ENCODE measurements around the gene ZMIZ1. TPM values are rescaled to one million over a fixed set of nuclear protein-coding genes. Genes with fewer than 3 reads are reported as not detected.

ZMIZ1 gene
- total RNA-seq, 1 donor from 2014 or later, result 85.2 TPM

DNA sequence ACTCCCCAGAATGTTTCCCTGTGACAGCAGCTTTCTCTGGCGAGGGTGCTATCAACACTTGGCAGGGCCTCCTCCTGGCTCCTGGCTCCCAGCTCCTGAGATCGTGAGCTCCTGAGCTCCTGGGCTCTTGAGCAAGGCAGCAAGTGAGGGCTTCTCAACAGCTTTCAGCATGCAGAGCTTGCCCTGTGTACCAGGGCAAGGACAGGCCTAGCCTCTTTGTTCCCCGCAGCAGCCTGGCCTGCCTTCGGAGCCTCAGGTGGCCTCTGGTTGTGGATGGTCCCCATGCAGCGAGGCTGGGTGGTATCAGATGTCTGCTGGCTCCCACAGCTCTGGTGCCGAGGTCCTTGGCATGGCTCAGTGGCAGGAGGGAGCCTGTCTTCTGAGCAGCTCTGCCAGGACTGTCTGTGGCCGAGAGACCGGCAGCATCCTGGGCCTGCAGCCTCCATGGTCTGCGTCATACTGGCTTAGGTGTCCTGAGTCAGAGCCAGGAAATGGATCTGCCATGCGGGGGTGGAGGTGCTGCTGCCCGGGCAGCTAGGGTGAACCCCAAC lies 44.2 kb downstream of the ZMIZ1 start:
- no peak for DNase-seq (ENCODE audit: low spot score, unreplicated experiment)
- Mint-ChIP-seq H3K27me3 (no peaks in the 10 kb centered on the region), H3K36me3 (ENCODE audit: insufficient read depth) (peaks cover 3% of the 10 kb centered on the region), H3K4me1 (ENCODE audit: low read depth) (peaks cover 49% of the 10 kb centered on the region), H3K9me3 (ENCODE audit: low read depth) (no peaks in the 10 kb centered on the region), H3K4me3 (ENCODE audit: low read depth) (no peak overlapping the region), H3K27ac (peak overlapping the region; percentile 69)
- TF ChIP-seq, protein P1, sequence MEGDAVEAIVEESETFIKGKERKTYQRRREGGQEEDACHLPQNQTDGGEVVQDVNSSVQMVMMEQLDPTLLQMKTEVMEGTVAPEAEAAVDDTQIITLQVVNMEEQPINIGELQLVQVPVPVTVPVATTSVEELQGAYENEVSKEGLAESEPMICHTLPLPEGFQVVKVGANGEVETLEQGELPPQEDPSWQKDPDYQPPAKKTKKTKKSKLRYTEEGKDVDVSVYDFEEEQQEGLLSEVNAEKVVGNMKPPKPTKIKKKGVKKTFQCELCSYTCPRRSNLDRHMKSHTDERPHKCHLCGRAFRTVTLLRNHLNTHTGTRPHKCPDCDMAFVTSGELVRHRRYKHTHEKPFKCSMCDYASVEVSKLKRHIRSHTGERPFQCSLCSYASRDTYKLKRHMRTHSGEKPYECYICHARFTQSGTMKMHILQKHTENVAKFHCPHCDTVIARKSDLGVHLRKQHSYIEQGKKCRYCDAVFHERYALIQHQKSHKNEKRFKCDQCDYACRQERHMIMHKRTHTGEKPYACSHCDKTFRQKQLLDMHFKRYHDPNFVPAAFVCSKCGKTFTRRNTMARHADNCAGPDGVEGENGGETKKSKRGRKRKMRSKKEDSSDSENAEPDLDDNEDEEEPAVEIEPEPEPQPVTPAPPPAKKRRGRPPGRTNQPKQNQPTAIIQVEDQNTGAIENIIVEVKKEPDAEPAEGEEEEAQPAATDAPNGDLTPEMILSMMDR (IDR thresholded peaks at IDR 0.05; ENCODE audit: unreplicated experiment), result no peak

DNA sequence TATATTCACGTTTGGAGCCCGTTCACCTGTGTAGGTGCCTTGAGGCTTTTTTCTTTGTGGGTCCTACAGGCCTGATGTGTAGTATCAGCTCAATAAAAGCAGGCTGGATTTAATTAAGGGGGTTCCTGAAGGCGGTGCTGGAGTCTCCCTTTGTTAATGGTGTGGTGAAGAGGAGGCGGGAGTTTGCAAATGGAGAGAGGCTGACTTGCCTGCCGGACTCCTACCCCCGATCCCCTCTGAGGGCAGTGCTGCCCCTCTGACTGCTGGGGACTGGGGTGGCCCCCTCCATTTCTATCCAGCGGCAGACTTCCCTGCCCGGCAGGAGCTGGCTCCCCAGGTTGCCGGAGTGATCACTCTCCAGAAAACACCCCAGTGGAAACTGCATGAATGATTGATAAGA lies 45.1 kb downstream of the ZMIZ1 start:
- H3K9me3 Mint-ChIP-seq (ENCODE audit: low read depth), result no peaks in the 10 kb centered on the region
- DNase-seq (ENCODE audit: low spot score, unreplicated experiment), result no peak
- H3K36me3 Mint-ChIP-seq (ENCODE audit: insufficient read depth), result peaks cover 3% of the 10 kb centered on the region
- H3K4me1 Mint-ChIP-seq (ENCODE audit: low read depth), result peaks cover 52% of the 10 kb centered on the region
- TF ChIP-seq, protein P1 (IDR thresholded peaks at IDR 0.05; ENCODE audit: unreplicated experiment), result no peak
- no peaks in the 10 kb centered on the region for H3K27me3 Mint-ChIP-seq
- no peak overlapping the region for H3K4me3 Mint-ChIP-seq (ENCODE audit: low read depth)
- peak overlapping the region; percentile 89 for H3K27ac Mint-ChIP-seq

DNA sequence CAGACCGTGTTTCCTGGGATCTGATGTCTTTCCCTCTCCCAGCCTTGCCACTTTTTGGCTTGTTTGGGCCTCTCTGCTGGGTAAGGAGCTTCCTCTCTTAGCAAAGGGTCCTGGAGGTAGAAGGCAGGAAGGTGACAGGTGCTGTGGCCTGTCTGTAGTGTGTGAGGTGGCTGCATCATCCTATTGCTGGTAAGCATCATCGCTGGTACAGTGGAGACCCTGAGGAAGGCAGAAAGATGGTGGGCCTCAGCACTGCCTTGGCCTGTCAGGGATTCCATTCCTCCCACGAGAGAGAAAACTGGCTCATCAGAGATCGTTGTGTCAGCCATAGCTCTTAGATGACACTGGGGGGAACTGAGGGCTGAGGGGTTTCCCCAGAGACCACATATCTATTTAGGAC lies 46.5 kb downstream of the ZMIZ1 start:
- no peak overlapping the region for H3K4me3 Mint-ChIP-seq (ENCODE audit: low read depth)
- TF ChIP-seq, protein P1 (IDR thresholded peaks at IDR 0.05; ENCODE audit: unreplicated experiment), result no peak
- peaks cover 52% of the 10 kb centered on the region for H3K4me1 Mint-ChIP-seq (ENCODE audit: low read depth)
- H3K9me3 Mint-ChIP-seq (ENCODE audit: low read depth), result no peaks in the 10 kb centered on the region
- DNase-seq (ENCODE audit: low spot score, unreplicated experiment), result no peak
- no peaks in the 10 kb centered on the region for H3K27me3 Mint-ChIP-seq
- peaks cover 5% of the 10 kb centered on the region for H3K36me3 Mint-ChIP-seq (ENCODE audit: insufficient read depth)
- no peak overlapping the region for H3K27ac Mint-ChIP-seq

DNA sequence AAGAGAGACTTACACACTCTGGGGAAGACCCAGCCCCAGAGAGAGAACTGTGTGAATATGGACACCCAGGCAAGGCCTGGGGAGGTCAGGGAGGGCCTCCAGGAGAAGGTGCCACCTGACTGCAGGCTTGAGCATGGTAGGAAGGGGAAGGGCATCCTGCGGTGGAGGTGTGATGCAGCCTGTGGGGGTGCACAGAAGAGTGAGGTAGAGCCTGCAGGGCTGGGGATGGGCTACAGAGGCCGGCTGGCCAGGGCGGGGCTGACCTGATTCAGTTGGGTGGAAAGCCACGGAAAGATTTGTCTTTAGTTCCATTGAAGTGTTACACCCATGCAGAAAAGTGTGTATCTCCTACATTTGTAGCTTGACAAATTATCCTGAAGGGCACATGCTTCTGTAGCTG lies 47.6 kb downstream of the ZMIZ1 start:
- H3K4me3 Mint-ChIP-seq (ENCODE audit: low read depth), result no peak overlapping the region
- peak overlapping the region; percentile 96 for H3K27ac Mint-ChIP-seq
- H3K4me1 Mint-ChIP-seq (ENCODE audit: low read depth), result peaks cover 48% of the 10 kb centered on the region
- H3K27me3 Mint-ChIP-seq, result no peaks in the 10 kb centered on the region
- peaks cover 5% of the 10 kb centered on the region for H3K36me3 Mint-ChIP-seq (ENCODE audit: insufficient read depth)
- TF ChIP-seq, protein P1 (IDR thresholded peaks at IDR 0.05; ENCODE audit: unreplicated experiment), result no peak
- DNase-seq (ENCODE audit: low spot score, unreplicated experiment), result no peak
- H3K9me3 Mint-ChIP-seq (ENCODE audit: low read depth), result no peaks in the 10 kb centered on the region

DNA sequence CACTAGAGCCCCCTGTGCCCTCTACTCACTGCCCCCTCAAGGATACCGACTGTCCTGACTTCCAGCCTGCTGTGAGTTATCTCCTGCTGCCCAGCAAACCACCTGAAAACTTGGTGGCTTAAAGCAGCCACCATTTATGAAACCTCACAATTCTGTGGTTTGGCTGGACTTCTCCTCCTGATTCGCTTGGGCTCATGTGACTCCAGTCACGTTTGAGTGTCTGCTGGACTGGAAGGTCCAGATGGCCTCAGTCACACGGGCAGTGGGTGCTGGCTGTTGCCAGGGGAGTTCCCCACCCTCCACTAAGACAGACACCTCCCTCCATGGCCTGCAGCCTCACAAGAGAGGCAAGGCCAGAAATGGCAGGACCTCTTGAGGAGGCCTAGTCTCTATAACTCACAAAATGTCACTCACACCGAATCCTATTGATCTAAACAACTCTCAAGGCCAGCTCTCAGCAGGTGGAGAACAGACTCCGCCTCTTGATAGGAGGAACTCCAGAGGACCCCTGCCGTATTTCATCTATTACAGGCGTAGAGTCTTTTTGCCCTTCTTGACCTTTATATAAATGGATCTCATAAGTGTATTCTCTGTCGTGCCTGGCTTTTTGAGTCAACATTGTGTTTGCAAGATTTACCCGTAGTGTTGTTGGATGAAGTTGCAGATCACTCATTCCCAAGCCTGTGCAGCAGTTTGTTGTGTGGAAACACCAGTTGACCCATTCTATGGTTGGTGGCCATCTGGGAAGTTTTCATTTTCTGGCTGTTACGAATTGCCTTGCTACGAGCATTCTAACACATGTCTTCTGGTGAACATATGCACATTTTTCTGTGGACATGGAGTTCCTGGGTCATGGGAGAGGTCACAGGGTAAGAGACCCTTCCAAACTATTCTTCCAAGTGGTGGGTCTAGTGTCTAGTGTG lies 48.3 kb downstream of the ZMIZ1 start:
- H3K27ac Mint-ChIP-seq, result peak overlapping the region; percentile 96
- peaks cover 41% of the 10 kb centered on the region for H3K4me1 Mint-ChIP-seq (ENCODE audit: low read depth)
- no peak overlapping the region for H3K4me3 Mint-ChIP-seq (ENCODE audit: low read depth)
- H3K27me3 Mint-ChIP-seq, result no peaks in the 10 kb centered on the region
- H3K36me3 Mint-ChIP-seq (ENCODE audit: insufficient read depth), result peaks cover 4% of the 10 kb centered on the region
- TF ChIP-seq, protein P1 (IDR thresholded peaks at IDR 0.05; ENCODE audit: unreplicated experiment), result no peak
- no peaks in the 10 kb centered on the region for H3K9me3 Mint-ChIP-seq (ENCODE audit: low read depth)
- DNase-seq (ENCODE audit: low spot score, unreplicated experiment), result no peak
